ENCODE measurements around the gene KRTAP10-1. TPM values are rescaled to one million over a fixed set of nuclear protein-coding genes. Genes with fewer than 3 reads are reported as not detected.

KRTAP10-1 gene
- total RNA-seq, 1 experiment from 2014 or later: not detected

DNA sequence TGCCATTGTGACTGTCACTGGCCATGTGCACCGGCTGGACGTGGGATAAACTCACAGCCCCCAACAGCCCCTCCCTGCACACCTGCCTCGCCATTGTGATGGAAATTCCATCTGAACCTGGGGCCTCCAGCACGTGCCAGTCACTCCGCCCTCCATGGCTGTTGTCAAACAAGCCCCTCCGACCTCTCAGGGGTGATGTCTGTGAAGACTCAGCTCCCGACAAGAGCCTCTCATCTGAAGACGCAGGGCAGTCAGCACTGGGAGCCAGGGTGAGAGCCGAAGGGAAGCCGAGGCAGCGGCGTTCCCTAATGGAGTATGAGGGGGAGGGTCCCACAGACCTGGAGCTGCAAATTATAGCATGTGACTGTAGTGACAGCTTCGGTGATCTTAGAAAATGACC is 12.7 kb upstream of the KRTAP10-1 start:
- Histone ChIP-seq H3K9ac (ENCODE audit: low read length) (no peak overlapping the region), H3K27ac (ENCODE audit: low read length) (no peak overlapping the region), H3K79me2 (ENCODE audit: low read length) (no peaks in the 10 kb centered on the region), H3K9me3 (ENCODE audit: low read length) (no peaks in the 10 kb centered on the region), H3K4me3 (ENCODE audit: low read length) (no peak overlapping the region), H2AFZ (ENCODE audit: low read length) (no peak overlapping the region), H3K4me2 (ENCODE audit: low read length) (no peak overlapping the region), H3F3A (ENCODE audit: low read length, unreplicated experiment) (no peaks in the 10 kb centered on the region), H3K9me2 (replicated peaks; ENCODE audit: low read length) (no peaks in the 10 kb centered on the region), H3K27me3 (ENCODE audit: low read length) (no peaks in the 10 kb centered on the region), H3K36me3 (ENCODE audit: low read depth, low read length) (no peaks in the 10 kb centered on the region), H4K20me1 (ENCODE audit: low read length) (no peaks in the 10 kb centered on the region), H3K4me1 (ENCODE audit: insufficient read depth, low read length) (no peaks in the 10 kb centered on the region)
- TF ChIP-seq EZH2 (IDR thresholded peaks at IDR 0.05; ENCODE audit: low read length, unreplicated experiment): no peak
- no peak for TF ChIP-seq EZH2phosphoT487 (IDR thresholded peaks at IDR 0.05; ENCODE audit: borderline replicate concordance, low read length)
- BruUV-seq (replicated peaks): no TSS peak
- intact Hi-C loops (cut with micrococcal nuclease): no loop called here
- DNase-seq (no peak), ATAC-seq (no peak)
- CTCF ChIA-PET: no interaction called here
- POLR2A ChIA-PET (ENCODE audit: unreplicated experiment): interaction anchor here (0.5 kb wide), 1 partner anchor 139 kb away, joined by 5 read pairs; no protein-coding TSS in a partner anchor

DNA sequence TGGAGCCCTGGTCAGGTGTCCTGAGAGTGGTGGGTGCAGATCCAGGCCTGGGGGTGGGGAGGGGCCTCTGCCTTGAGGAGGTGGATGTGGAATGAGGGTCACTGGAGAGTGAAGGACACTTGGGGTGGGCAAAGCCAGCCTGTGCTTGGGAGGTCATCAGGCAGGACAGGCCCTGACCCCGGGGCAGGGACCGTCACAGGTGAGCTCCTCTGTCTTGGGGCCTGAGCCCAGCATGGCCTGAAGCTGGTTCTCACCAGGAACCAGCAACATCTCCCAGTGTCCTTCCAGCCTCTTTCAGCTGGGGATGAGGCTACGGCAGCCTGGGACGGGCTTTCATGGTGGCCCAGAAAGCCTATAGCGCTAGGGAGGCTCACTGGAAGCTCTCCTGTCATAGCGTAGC is 12.1 kb upstream of the KRTAP10-1 start:
- no peak overlapping the region for H3K27ac ChIP-seq (ENCODE audit: low read length)
- no peaks in the 10 kb centered on the region for H3K36me3 ChIP-seq (ENCODE audit: low read depth, low read length)
- intact Hi-C loops (cut with micrococcal nuclease): no loop called here
- ATAC-seq (no peak), DNase-seq (no peak)
- TF ChIP-seq EZH2 (IDR thresholded peaks at IDR 0.05; ENCODE audit: low read length, unreplicated experiment) (no peak), EZH2phosphoT487 (IDR thresholded peaks at IDR 0.05; ENCODE audit: borderline replicate concordance, low read length) (no peak)
- TF ChIP-seq, protein P1, sequence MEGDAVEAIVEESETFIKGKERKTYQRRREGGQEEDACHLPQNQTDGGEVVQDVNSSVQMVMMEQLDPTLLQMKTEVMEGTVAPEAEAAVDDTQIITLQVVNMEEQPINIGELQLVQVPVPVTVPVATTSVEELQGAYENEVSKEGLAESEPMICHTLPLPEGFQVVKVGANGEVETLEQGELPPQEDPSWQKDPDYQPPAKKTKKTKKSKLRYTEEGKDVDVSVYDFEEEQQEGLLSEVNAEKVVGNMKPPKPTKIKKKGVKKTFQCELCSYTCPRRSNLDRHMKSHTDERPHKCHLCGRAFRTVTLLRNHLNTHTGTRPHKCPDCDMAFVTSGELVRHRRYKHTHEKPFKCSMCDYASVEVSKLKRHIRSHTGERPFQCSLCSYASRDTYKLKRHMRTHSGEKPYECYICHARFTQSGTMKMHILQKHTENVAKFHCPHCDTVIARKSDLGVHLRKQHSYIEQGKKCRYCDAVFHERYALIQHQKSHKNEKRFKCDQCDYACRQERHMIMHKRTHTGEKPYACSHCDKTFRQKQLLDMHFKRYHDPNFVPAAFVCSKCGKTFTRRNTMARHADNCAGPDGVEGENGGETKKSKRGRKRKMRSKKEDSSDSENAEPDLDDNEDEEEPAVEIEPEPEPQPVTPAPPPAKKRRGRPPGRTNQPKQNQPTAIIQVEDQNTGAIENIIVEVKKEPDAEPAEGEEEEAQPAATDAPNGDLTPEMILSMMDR (conservative IDR thresholded peaks at IDR 0.05; ENCODE audit: low read depth, low read length): no peak
- H2AFZ ChIP-seq (ENCODE audit: low read length): no peak overlapping the region
- no peaks in the 10 kb centered on the region for H3K79me2 ChIP-seq (ENCODE audit: low read length)
- H3K4me1 ChIP-seq (ENCODE audit: insufficient read depth, low read length): no peaks in the 10 kb centered on the region
- no peak overlapping the region for H3K4me3 ChIP-seq (ENCODE audit: low read length)
- H3F3A ChIP-seq (ENCODE audit: low read length, unreplicated experiment): no peaks in the 10 kb centered on the region
- ChIA-PET POLR2A (ENCODE audit: unreplicated experiment) (no interaction called here), CTCF (no interaction called here)
- H3K9me2 ChIP-seq (replicated peaks; ENCODE audit: low read length): no peaks in the 10 kb centered on the region
- no peak overlapping the region for H3K9ac ChIP-seq (ENCODE audit: low read length)
- H3K9me3 ChIP-seq (ENCODE audit: low read length): 0 out of 2 replicates have a peak, but pooled peaks cover under 1% of the 10 kb centered on the region
- H3K4me2 ChIP-seq (ENCODE audit: low read length): no peak overlapping the region
- no peaks in the 10 kb centered on the region for H4K20me1 ChIP-seq (ENCODE audit: low read length)
- BruUV-seq (replicated peaks): no TSS peak
- H3K27me3 ChIP-seq (ENCODE audit: low read length): no peaks in the 10 kb centered on the region

DNA sequence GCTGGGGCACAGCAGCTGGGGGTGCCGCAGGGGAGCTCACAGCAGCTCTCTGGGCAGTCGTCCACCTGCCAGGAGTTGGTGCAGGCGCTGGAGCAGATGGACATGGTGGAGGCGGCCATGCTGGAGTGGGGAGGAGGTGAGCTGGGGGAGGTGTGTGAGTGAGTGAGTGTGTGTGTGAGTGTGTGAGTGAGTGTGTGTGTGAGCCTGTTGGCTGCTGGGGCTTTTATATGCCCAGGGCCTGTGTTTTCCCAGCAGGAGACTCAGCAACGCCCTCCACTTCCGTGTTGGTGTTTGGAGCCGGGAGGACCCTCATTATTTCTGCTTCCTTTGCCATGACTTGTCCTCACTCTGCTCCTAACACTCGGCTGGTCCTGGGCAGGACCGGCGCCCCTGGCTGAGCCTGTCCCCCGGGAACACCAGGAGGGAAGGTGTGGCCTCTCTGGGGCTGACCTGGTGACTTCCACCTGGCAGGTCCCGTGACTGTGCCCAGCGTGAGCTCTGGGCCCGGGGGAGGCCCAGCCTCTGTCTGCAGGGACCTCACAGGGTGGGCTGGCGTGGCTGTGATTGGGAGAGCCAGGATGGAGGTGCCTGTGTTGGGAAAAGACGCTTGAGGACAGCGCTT is 11.5 kb upstream of the KRTAP10-1 start, which contains the start of gene KRTAP10-2:
TSS of gene KRTAP10-2 (minus strand) at position 166 of the 622 bp plus-strand sequence. CDS start at position 119, 47 bp downstream.
- ChIA-PET CTCF (no interaction called here), POLR2A (ENCODE audit: unreplicated experiment) (no interaction called here)
- Histone ChIP-seq H3K9me2 (replicated peaks; ENCODE audit: low read length) (no peaks in the 10 kb centered on the region), H3K4me2 (ENCODE audit: low read length) (no peak within 1 kb of the TSS), H4K20me1 (ENCODE audit: low read length) (no peaks in the 10 kb centered on the region), H3F3A (ENCODE audit: low read length, unreplicated experiment) (no peaks in the 10 kb centered on the region), H3K27me3 (ENCODE audit: low read length) (no peaks in the 10 kb centered on the region), H3K79me2 (ENCODE audit: low read length) (no peaks in the 10 kb centered on the region), H2AFZ (ENCODE audit: low read length) (no peak within 1 kb of the TSS), H3K9me3 (ENCODE audit: low read length) (peaks cover 7% of the 10 kb centered on the region; the same call in 1 of the 2 replicates), H3K4me3 (ENCODE audit: low read length) (no peak within 1 kb of the TSS), H3K4me1 (ENCODE audit: insufficient read depth, low read length) (no peaks in the 10 kb centered on the region), H3K9ac (ENCODE audit: low read length) (no peak within 1 kb of the TSS), H3K36me3 (ENCODE audit: low read depth, low read length) (no peaks in the 10 kb centered on the region), H3K27ac (ENCODE audit: low read length) (no peak within 1 kb of the TSS)
- no peak for DNase-seq
- no peak for ATAC-seq
- no TSS peak for BruUV-seq (replicated peaks)
- TF ChIP-seq EZH2phosphoT487 (IDR thresholded peaks at IDR 0.05; ENCODE audit: borderline replicate concordance, low read length) (no peak), EZH2 (IDR thresholded peaks at IDR 0.05; ENCODE audit: low read length, unreplicated experiment) (no peak)
- TF ChIP-seq, protein P1 (conservative IDR thresholded peaks at IDR 0.05; ENCODE audit: low read depth, low read length): no peak
- intact Hi-C loops (cut with micrococcal nuclease): no loop called here
